22Rv1 (cell line): ENCODE results near the gene ZBTB9.
A peak's percentile ranks its signal among the peaks of the same experiment; 100 is the strongest.

Experiments used
- H3K27ac ChIP-seq: fragments of 450-650 bp; 2 replicates; pipeline ENCODE4 v1.5.1; 2017
- CTCF ChIP-seq: fragments of 450-650 bp; IDR thresholded peaks from 2 replicates; pipeline ENCODE4 v1.5.1; 2017; ENCODE audit warnings: mild to moderate bottlenecking
- ZFX ChIP-seq: fragments of 450-650 bp; IDR thresholded peaks from 2 replicates; pipeline ENCODE4 v1.6.1; 2017; ENCODE audit warnings: antibody characterized with exemption, borderline replicate concordance

ZBTB9 gene

GRCh38 chr6:33428966-33429749, 25.2 kb upstream of the ZBTB9 start:
- TF ChIP-seq CTCF (no peak), ZFX (no peak)
- peak overlapping the region; percentile 88 for H3K27ac ChIP-seq

DNA sequence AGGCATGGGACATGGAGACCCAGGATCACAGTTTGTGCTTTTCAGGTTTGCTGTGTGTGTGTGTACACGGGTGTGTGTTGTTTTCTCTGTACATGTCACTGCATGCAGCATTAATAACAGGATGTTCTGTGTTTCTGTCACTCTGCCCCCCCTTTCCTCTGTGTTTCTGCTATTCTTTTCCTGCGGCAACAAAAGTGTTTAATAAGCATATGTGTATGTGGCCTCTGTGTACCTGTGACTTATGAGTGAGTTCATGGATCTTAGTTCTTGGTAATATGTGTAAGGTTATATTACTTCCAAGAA, 24.7 kb upstream of the ZBTB9 start:
- H3K27ac ChIP-seq: peak overlapping the region; percentile 88
- TF ChIP-seq ZFX (no peak), CTCF (no peak)

DNA sequence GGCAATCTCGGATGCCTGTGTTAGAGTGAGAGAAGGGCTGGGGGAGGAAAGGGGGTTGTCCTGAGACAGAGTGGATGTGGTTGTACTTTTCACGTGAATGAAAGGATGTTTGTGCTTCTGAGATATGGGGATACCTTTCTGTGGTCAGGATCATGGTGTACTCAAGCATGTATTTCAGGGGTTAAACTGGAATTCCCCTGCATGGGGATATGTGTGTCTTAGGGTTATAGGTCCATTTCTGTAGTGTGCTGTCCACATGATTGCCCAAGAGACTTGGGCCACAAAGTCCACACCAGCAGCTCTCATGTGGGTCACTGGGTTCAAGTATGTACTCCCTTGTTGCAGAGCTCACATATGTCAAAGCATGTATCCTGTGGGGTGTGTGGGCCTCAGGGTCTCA, 24.0 kb upstream of the ZBTB9 start:
- TF ChIP-seq CTCF (no peak), ZFX (no peak)
- peak overlapping the region; percentile 88; the same call in 1 of the 2 replicates for H3K27ac ChIP-seq

- H3K27ac ChIP-seq: no peak overlapping the region
- TF ChIP-seq ZFX: no peak
Measured at GRCh38 chr6:33430991-33431879, 23.1 kb upstream of the ZBTB9 start.

- no peak overlapping the region for H3K27ac ChIP-seq
- TF ChIP-seq CTCF (no peak), ZFX (no peak)
Measured at GRCh38 chr6:33431880-33432541, 22.4 kb upstream of the ZBTB9 start.

DNA sequence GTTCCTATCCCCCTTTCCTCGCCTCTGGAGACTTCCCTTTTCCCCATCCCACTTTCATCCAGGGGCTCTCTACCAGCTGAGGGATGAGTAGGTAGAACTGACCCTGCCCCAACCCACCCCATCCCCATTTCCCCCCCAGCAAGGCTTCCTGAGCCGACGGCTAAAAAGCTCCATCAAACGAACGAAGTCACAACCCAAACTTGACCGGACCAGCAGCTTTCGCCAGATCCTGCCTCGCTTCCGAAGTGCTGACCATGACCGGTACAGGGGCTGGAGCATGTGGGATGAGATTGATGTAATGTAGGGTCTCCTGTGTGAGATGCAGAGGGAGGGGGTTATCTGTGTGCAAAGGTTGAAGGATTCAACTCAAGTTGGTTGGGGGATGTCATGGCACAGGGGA, 21.8 kb upstream of the ZBTB9 start:
- no peak for TF ChIP-seq CTCF
- no peak for TF ChIP-seq ZFX
- no peak overlapping the region for H3K27ac ChIP-seq

DNA sequence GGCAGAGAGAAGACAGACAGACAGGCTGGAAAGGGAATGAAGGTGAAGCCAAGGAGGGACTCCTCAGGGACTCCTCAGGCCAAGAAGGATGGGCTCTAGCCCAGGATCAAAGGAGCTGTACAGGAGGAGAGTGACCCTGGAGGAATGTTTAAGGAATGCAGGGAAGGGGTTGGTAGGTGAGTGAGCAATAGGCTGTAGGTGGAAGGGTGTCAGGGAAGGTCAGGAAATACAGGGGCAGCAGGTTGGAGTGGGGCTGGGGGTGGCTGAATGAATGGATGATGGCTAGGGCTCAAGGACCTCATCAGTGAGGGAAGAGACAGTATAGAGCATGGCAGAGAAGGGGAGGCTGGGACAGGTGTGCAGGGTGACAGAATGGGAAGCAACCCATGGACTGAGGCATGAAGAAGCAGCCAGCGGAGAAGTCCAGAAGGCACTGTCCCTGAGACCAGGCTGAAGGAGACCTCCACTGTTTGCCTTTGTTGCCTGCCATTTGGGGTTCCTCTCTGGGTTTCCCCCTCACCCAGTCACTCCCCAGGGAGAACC, 21.3 kb upstream of the ZBTB9 start:
- TF ChIP-seq CTCF (no peak), ZFX (no peak)
- no peak overlapping the region for H3K27ac ChIP-seq
